ENCODE data around the gene LHPP.
A peak's percentile ranks its signal among the peaks of the same experiment; 100 is the strongest.

LHPP gene

DNA sequence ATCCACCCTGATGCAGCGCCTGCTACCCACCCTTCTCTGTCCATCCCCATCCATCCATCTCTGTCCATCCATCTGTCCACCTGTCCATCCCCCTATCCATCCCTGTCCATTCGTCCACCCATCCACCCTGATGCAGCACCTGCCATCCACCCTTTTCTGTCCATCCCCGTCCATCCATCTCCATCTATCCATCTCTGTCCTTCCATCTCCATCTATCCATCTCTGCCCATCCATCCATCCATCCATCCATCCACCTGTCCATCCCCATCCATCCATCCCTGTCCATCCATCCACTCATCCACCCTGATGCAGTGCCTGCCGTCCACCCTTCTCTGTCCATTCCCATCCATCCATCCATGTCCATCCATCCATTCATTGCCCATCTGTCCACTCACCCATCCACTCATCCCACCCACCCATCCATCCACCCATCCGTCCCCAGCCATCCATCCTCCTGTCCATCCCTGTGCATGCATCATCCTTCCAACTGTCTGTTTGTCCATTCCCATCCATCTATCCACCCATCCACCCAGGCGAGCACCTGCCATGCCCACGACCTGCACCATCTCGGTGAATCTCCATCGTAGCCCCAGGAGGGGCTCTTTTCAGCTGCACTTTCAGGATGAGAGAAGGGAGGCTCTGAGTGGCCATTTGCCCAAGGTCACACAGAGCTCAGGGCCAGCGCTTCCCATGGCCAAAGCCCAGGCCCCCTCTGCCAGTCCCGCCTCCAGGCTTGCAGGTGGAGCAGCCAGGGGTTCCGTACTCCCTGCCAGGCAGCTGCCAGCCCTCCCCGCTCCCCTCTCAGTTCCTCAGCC is 137.4 kb downstream of the LHPP start:
- H3K4me1 ChIP-seq (ENCODE audit: control insufficient read depth, insufficient read depth, low read depth, low read length) = no peaks in the 10 kb centered on the region
- H2BK12ac ChIP-seq (ENCODE audit: low read length in 2 of 2) = no peak overlapping the region
- H3K23ac ChIP-seq (ENCODE audit: low read length in 2 of 2) = peak overlapping the region in 1 of 2 experiments; percentile 54
- H3K18ac ChIP-seq (ENCODE audit: low read depth in 1 of 2, low read length in 2 of 2) = no peak overlapping the region
- no peak overlapping the region for H3K4ac ChIP-seq (ENCODE audit: low read depth in 1 of 2, low read length in 2 of 2)
- no peak overlapping the region for H3K27ac ChIP-seq (ENCODE audit: low read length, poor library complexity, severe bottlenecking)
- H4K91ac ChIP-seq (ENCODE audit: low read length) = peak overlapping the region; percentile 64
- H3K4me2 ChIP-seq (ENCODE audit: low read length, poor library complexity, severe bottlenecking) = no peak overlapping the region
- H4K8ac ChIP-seq (ENCODE audit: low read length) = no peak overlapping the region
- no peaks in the 10 kb centered on the region for H3K79me1 ChIP-seq (replicated peaks; ENCODE audit: low read length, poor library complexity, severe bottlenecking)
- H2BK120ac ChIP-seq (ENCODE audit: low read depth, low read length) = no peak overlapping the region
- H3K4me3 ChIP-seq (ENCODE audit: insufficient read depth in 1 of 2, low read depth in 1 of 2, low read length in 2 of 2) = no peak overlapping the region
- no peak overlapping the region for H2AK5ac ChIP-seq (ENCODE audit: low read length, severe bottlenecking)
- 89% methylated on average over 13 of the region's 13 CpGs for WGBS
- no peak overlapping the region for H2BK15ac ChIP-seq (ENCODE audit: low read depth, poor library complexity, severe bottlenecking)
- no peak overlapping the region for H3K14ac ChIP-seq (ENCODE audit: low read length in 2 of 2)
- no peaks in the 10 kb centered on the region for H3K36me3 ChIP-seq (ENCODE audit: control insufficient read depth in 1 of 2, insufficient read depth in 2 of 2, low read depth in 1 of 2, low read length in 2 of 2)
- no peak overlapping the region for H2AFZ ChIP-seq (ENCODE audit: low read depth, low read length)
- peaks cover 4 to 10% of the 10 kb centered on the region in 2 experiments for H3K27me3 ChIP-seq (ENCODE audit: control insufficient read depth in 1 of 2, insufficient read depth in 1 of 2, low read length in 2 of 2)
- no peak overlapping the region for H2BK5ac ChIP-seq (ENCODE audit: low read depth, low read length, poor library complexity, severe bottlenecking)
- DNase-seq = no peak
- no peaks in the 10 kb centered on the region for H3K9me3 ChIP-seq (ENCODE audit: control insufficient read depth, low read length)
- no peak overlapping the region for H3K9ac ChIP-seq (ENCODE audit: low read length)

DNA sequence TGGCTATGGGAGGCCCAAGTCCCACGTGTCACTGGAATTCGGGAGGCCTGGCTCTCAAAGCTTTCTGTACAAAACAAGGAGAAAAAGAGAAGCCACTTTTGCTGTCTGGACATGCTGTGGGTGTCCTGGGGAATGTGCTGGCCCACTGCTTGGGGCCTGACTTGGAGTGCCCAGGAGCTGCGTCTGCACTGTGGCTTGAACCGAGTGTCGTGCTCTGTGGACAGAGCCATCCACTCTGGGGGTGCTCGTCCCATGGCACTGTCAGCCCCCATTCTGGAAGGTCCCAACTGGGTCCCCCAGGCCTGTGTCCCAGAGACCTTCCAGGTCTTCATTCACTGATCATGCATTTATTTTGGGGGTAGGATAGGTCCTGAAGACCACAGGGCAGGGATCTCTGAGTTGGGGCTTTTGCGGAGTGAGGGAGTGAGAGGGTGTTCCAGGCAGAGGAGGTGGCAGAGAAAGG is 138.0 kb downstream of the LHPP start:
- no peak overlapping the region for H2BK5ac ChIP-seq (ENCODE audit: low read depth, low read length, poor library complexity, severe bottlenecking)
- H3K79me1 ChIP-seq (replicated peaks; ENCODE audit: low read length, poor library complexity, severe bottlenecking) = no peaks in the 10 kb centered on the region
- WGBS = 88% methylated on average over 7 of the region's 7 CpGs

DNA sequence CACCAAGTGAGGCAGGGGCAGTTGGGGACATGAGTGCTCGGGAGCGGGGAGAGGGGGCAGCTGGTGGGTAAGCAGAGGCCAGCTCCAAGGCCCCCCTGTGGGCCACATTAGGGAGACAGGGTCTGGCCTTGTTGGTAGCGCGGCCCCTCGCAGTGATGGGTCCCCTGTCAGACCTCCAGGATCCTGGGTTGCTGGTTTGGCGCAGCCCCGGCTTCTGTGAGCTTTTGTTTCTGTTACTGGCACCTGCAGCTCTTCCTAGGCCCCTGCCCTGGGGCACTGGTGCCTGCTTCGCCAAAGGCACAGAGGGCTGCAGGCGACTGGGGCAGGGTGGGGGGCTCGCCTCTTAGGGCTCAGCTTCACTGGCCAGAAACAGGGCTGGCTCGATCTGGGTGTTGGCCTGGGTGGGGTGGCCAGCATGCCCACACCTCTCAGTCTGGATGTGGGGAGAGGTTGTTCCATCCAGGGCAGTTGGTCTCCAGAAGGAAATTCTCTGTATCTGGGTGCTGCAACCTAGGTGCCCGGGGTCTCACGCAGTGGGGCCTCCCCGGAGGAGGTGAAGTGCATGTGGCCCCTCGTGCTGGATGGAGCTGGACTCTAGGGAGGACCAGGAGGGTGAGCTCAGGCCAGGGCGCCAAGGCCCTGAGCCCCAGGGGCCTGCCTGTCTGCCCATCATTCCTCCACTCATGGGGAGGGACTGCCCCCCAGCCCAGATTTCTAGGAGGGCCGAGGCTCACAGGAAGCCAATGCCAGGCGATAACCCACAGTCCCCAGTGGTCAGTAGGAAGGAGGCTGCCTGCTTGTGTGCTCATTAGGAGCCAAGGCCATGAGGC is 138.6 kb downstream of the LHPP start:
- Histone ChIP-seq H3K4me2 (ENCODE audit: low read length, poor library complexity, severe bottlenecking) (no peak overlapping the region), H2BK5ac (ENCODE audit: low read depth, low read length, poor library complexity, severe bottlenecking) (no peak overlapping the region), H4K8ac (ENCODE audit: low read length) (no peak overlapping the region), H3K4ac (ENCODE audit: low read depth in 1 of 2, low read length in 2 of 2) (no peak overlapping the region), H2AFZ (ENCODE audit: low read depth, low read length) (no peak overlapping the region), H3K23ac (ENCODE audit: low read length in 2 of 2) (no peak overlapping the region), H3K18ac (ENCODE audit: low read depth in 1 of 2, low read length in 2 of 2) (no peak overlapping the region), H3K79me1 (replicated peaks; ENCODE audit: low read length, poor library complexity, severe bottlenecking) (no peaks in the 10 kb centered on the region), H3K4me3 (ENCODE audit: insufficient read depth in 1 of 2, low read depth in 1 of 2, low read length in 2 of 2) (no peak overlapping the region), H3K9me3 (ENCODE audit: control insufficient read depth, low read length) (no peaks in the 10 kb centered on the region), H3K4me1 (ENCODE audit: control insufficient read depth, insufficient read depth, low read depth, low read length) (no peaks in the 10 kb centered on the region), H3K14ac (ENCODE audit: low read length in 2 of 2) (no peak overlapping the region), H3K9ac (ENCODE audit: low read length) (no peak overlapping the region), H2AK5ac (ENCODE audit: low read length, severe bottlenecking) (no peak overlapping the region), H2BK12ac (ENCODE audit: low read length in 2 of 2) (no peak overlapping the region), H2BK120ac (ENCODE audit: low read depth, low read length) (no peak overlapping the region), H3K27ac (ENCODE audit: low read length, poor library complexity, severe bottlenecking) (no peak overlapping the region), H3K27me3 (ENCODE audit: control insufficient read depth in 1 of 2, insufficient read depth in 1 of 2, low read length in 2 of 2) (peaks cover 4 to 10% of the 10 kb centered on the region in 2 experiments), H2BK15ac (ENCODE audit: low read depth, poor library complexity, severe bottlenecking) (no peak overlapping the region), H4K91ac (ENCODE audit: low read length) (no peak overlapping the region), H3K36me3 (ENCODE audit: control insufficient read depth in 1 of 2, insufficient read depth in 2 of 2, low read depth in 1 of 2, low read length in 2 of 2) (no peaks in the 10 kb centered on the region)
- DNase-seq = no peak
- WGBS = 85% methylated on average over 18 of the region's 18 CpGs

More for the DNA sequence above, 138.0 kb downstream of the LHPP start:
- Histone ChIP-seq H2AK5ac (ENCODE audit: low read length, severe bottlenecking) (no peak overlapping the region), H3K4ac (ENCODE audit: low read depth in 1 of 2, low read length in 2 of 2) (no peak overlapping the region), H3K36me3 (ENCODE audit: control insufficient read depth in 1 of 2, insufficient read depth in 2 of 2, low read depth in 1 of 2, low read length in 2 of 2) (no peaks in the 10 kb centered on the region), H2AFZ (ENCODE audit: low read depth, low read length) (no peak overlapping the region), H2BK120ac (ENCODE audit: low read depth, low read length) (no peak overlapping the region), H3K14ac (ENCODE audit: low read length in 2 of 2) (no peak overlapping the region), H3K9me3 (ENCODE audit: control insufficient read depth, low read length) (no peaks in the 10 kb centered on the region), H3K4me3 (ENCODE audit: insufficient read depth in 1 of 2, low read depth in 1 of 2, low read length in 2 of 2) (no peak overlapping the region), H2BK15ac (ENCODE audit: low read depth, poor library complexity, severe bottlenecking) (no peak overlapping the region), H4K91ac (ENCODE audit: low read length) (no peak overlapping the region), H3K27me3 (ENCODE audit: control insufficient read depth in 1 of 2, insufficient read depth in 1 of 2, low read length in 2 of 2) (peaks cover 4 to 10% of the 10 kb centered on the region in 2 experiments), H3K27ac (ENCODE audit: low read length, poor library complexity, severe bottlenecking) (no peak overlapping the region), H3K4me1 (ENCODE audit: control insufficient read depth, insufficient read depth, low read depth, low read length) (no peaks in the 10 kb centered on the region), H2BK12ac (ENCODE audit: low read length in 2 of 2) (no peak overlapping the region), H3K23ac (ENCODE audit: low read length in 2 of 2) (no peak overlapping the region), H3K9ac (ENCODE audit: low read length) (no peak overlapping the region), H3K18ac (ENCODE audit: low read depth in 1 of 2, low read length in 2 of 2) (no peak overlapping the region), H3K4me2 (ENCODE audit: low read length, poor library complexity, severe bottlenecking) (no peak overlapping the region), H4K8ac (ENCODE audit: low read length) (no peak overlapping the region)
- DNase-seq = no peak

DNA sequence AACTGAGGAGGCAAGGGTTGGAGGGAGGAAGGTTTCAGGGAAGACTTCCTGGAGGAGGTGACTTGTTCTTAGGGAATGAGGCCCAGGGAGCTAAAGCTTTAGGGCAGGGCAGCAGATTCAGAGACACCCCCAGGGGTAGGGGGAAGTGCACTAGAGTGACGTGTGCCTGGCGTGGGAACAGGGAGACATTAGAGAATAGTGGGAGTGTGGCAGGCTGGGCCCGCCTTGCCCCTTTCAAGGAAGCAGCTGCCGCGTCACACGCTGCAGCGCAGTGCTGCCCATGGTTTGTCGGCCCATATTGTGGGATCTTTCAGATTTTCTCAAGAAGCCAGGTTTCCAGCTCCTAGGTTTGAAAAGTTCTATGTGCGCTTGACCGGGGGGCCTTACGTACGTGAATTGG is 139.4 kb downstream of the LHPP start:
- WGBS = 93% methylated on average over 12 of the region's 12 CpGs

More for the DNA sequence above, 139.4 kb downstream of the LHPP start:
- Histone ChIP-seq H4K91ac (ENCODE audit: low read length) (no peak overlapping the region), H3K36me3 (ENCODE audit: control insufficient read depth in 1 of 2, insufficient read depth in 2 of 2, low read depth in 1 of 2, low read length in 2 of 2) (no peaks in the 10 kb centered on the region), H3K18ac (ENCODE audit: low read depth in 1 of 2, low read length in 2 of 2) (no peak overlapping the region), H3K79me1 (replicated peaks; ENCODE audit: low read length, poor library complexity, severe bottlenecking) (no peaks in the 10 kb centered on the region), H2BK5ac (ENCODE audit: low read depth, low read length, poor library complexity, severe bottlenecking) (no peak overlapping the region), H3K27me3 (ENCODE audit: control insufficient read depth in 1 of 2, insufficient read depth in 1 of 2, low read length in 2 of 2) (peaks cover 0 to 10% of the 10 kb centered on the region in 2 experiments), H3K4me2 (ENCODE audit: low read length, poor library complexity, severe bottlenecking) (no peak overlapping the region), H2BK12ac (ENCODE audit: low read length in 2 of 2) (no peak overlapping the region), H4K8ac (ENCODE audit: low read length) (no peak overlapping the region), H2AFZ (ENCODE audit: low read depth, low read length) (no peak overlapping the region), H3K9me3 (ENCODE audit: control insufficient read depth, low read length) (no peaks in the 10 kb centered on the region), H3K4me3 (ENCODE audit: insufficient read depth in 1 of 2, low read depth in 1 of 2, low read length in 2 of 2) (no peak overlapping the region), H3K27ac (ENCODE audit: low read length, poor library complexity, severe bottlenecking) (no peak overlapping the region), H3K23ac (ENCODE audit: low read length in 2 of 2) (no peak overlapping the region), H2BK15ac (ENCODE audit: low read depth, poor library complexity, severe bottlenecking) (no peak overlapping the region), H2BK120ac (ENCODE audit: low read depth, low read length) (no peak overlapping the region), H2AK5ac (ENCODE audit: low read length, severe bottlenecking) (no peak overlapping the region), H3K4ac (ENCODE audit: low read depth in 1 of 2, low read length in 2 of 2) (no peak overlapping the region), H3K9ac (ENCODE audit: low read length) (no peak overlapping the region), H3K4me1 (ENCODE audit: control insufficient read depth, insufficient read depth, low read depth, low read length) (no peaks in the 10 kb centered on the region), H3K14ac (ENCODE audit: low read length in 2 of 2) (no peak overlapping the region)
- DNase-seq = no peak
